Suprapubic skin (tissue), 3 donors: ENCODE results near the gene CD63.
"Not testable (repeated sequence)": the region's sequence is repeated elsewhere in the genome, so short reads cannot be mapped to it uniquely, and the experiment has no call there.

Experiments used
- CTCF ChIP-seq, 2 donors: fragments of 200-600 bp in 1 of 2; fragments of 450-650 bp in 1 of 2; sonication (generic) in 1 of 2; IDR thresholded peaks; one replicate each; pipeline ENCODE4 v1.5.1; 2016 to 2019; ENCODE audit warnings: antibody characterized with exemption in 2 of 2, mild to moderate bottlenecking in 1 of 2, moderate library complexity in 1 of 2
- POLR2A ChIP-seq, 2 donors: fragments of 450-650 bp; IDR thresholded peaks; one replicate each; pipeline ENCODE4 v1.6.1; 2017; ENCODE audit warnings: antibody characterized with exemption in 2 of 2, mild to moderate bottlenecking in 2 of 2, moderate library complexity in 2 of 2

- TF ChIP-seq POLR2A, CTCF (IDR thresholded peaks at IDR 0.05): not testable (repeated sequence)
Measured at GRCh38 chr12:55758575-55758974, 29.8 kb upstream of the CD63 start.
